Peyer's patch (tissue), 4 donors: ENCODE measurements around the gene FBXO36. TPM values are rescaled to one million over a fixed set of nuclear protein-coding genes. Genes with fewer than 3 reads are reported as not detected.

Source experiments
- DNase-seq, 3 donors: peaks; one replicate each; pipeline ENCODE4 v3.0.0-alpha.2; 2017 to 2019
- H3K27ac ChIP-seq, 4 donors: fragments of 200-600 bp; sonication (generic); one replicate each; pipeline ENCODE4 v1.5.1; 2016 to 2019
- H3K27me3 ChIP-seq, 2 donors: fragments of 200-600 bp; sonication (generic); one replicate each; pipeline ENCODE4 v1.5.1; 2019
- H3K36me3 ChIP-seq, 3 donors: fragments of 200-600 bp; sonication (generic); one replicate each; pipeline ENCODE4 v1.5.1; 2016 to 2019
- H3K4me1 ChIP-seq, 4 donors: fragments of 200-600 bp; sonication (generic); one replicate each; pipeline ENCODE4 v1.5.1; 2016 to 2019
- H3K4me3 ChIP-seq, 4 donors: fragments of 200-600 bp; sonication (generic); 1 replicate in 3 of 4; 2 replicates in 1 of 4; pipeline ENCODE4 v1.5.1; 2016 to 2019; ENCODE audit warnings: mild to moderate bottlenecking in 1 of 4
- H3K9me3 ChIP-seq, 4 donors: fragments of 200-600 bp; sonication (generic); one replicate each; pipeline ENCODE4 v1.5.1; 2016 to 2019; ENCODE audit warnings: mild to moderate bottlenecking in 1 of 4
- CTCF ChIP-seq, 6 experiments: fragments of 450-650 bp in 4 of 6; fragments of 200-600 bp in 2 of 6; sonication (generic) in 1 of 6; IDR thresholded peaks; one replicate each; pipeline ENCODE4 v1.5.1; 2017 to 2019; ENCODE audit warnings: antibody characterized with exemption in 6 of 6, mild to moderate bottlenecking in 3 of 6, moderate library complexity in 1 of 6
- POLR2A ChIP-seq, 2 donors: fragments of 450-650 bp; IDR thresholded peaks; one replicate each; pipeline ENCODE4 v1.5.1; 2017; ENCODE audit warnings: antibody characterized with exemption in 2 of 2, mild to moderate bottlenecking in 2 of 2, moderate library complexity in 2 of 2
- total RNA-seq, 4 donors: library from RNA; depleted of rRNA; stranded (reverse); fragments of >200 nt; gene quantifications; one replicate each; pipeline ENCODE4 v1.1.0, GENCODE V29; 2016

FBXO36 gene
- total RNA-seq, 4 donors from 2014 or later = 0.94 to 2.7 (median 2.6) TPM; not detected in 1

DNA sequence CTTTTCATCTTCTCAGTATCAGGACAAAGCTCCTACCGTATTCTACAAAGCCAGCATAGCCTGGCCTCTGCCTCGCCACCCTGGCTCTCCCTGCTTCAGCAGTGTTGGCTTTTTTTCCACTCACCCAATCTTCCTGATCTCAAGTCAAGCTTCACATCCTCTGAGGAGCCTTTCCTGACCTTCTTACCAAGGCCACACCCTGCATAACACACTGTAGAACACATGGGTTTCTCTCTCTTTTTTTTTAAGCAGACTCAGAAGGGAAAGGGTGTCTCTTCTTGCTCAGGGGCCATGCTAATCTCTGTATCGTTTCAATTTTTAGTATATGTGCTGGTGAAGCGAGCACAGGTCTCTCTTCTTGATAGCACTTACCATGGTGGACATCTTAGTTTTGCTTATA is 15.2 kb downstream of the FBXO36 start:
- H3K27me3 ChIP-seq = no peaks in the 10 kb centered on the region
- H3K9me3 ChIP-seq = no peaks in the 10 kb centered on the region
- no peak for DNase-seq
- H3K4me3 ChIP-seq = no peak overlapping the region
- TF ChIP-seq POLR2A (IDR thresholded peaks at IDR 0.05) (no peak), CTCF (IDR thresholded peaks at IDR 0.05) (no peak)
- no peak overlapping the region for H3K27ac ChIP-seq
- H3K36me3 ChIP-seq = no peaks in the 10 kb centered on the region
- no peaks in the 10 kb centered on the region for H3K4me1 ChIP-seq

- DNase-seq = no peak
- H3K36me3 ChIP-seq = no peaks in the 10 kb centered on the region
- no peak overlapping the region for H3K27ac ChIP-seq
- no peaks in the 10 kb centered on the region for H3K27me3 ChIP-seq
- TF ChIP-seq POLR2A (IDR thresholded peaks at IDR 0.05) = no peak
- no peak for TF ChIP-seq CTCF (IDR thresholded peaks at IDR 0.05)
- no peaks in the 10 kb centered on the region for H3K4me1 ChIP-seq
- H3K4me3 ChIP-seq = no peak overlapping the region
- no peaks in the 10 kb centered on the region for H3K9me3 ChIP-seq
Measured at GRCh38 chr2:229942671-229943070, 20.4 kb downstream of the FBXO36 start.

DNA sequence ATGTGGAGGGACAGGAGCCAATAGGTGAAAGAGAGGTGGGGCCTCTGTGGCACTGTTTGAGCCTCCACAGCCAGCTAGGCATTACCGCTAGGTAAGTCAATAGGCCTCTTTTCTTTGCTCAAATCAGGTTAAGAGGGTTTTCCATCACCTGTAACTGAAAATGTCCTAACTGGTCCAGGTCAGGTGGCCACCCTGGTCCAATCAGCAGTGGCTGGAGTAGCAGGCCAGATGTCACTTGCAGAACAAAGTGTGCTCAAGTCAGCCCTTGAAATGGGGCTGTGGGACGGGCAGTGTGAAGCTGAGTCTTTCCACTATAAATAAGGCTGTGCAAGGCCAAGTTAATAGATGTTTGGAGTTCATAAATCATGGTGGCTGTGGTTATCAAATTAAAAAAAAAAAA is 20.9 kb downstream of the FBXO36 start:
- H3K27ac ChIP-seq = no peak overlapping the region
- no peaks in the 10 kb centered on the region for H3K36me3 ChIP-seq
- no peaks in the 10 kb centered on the region for H3K4me1 ChIP-seq
- no peaks in the 10 kb centered on the region for H3K27me3 ChIP-seq
- no peak for TF ChIP-seq POLR2A (IDR thresholded peaks at IDR 0.05)
- TF ChIP-seq CTCF (IDR thresholded peaks at IDR 0.05) = no peak
- DNase-seq = no peak
- no peak overlapping the region for H3K4me3 ChIP-seq
- no peaks in the 10 kb centered on the region for H3K9me3 ChIP-seq

- no peak overlapping the region for H3K27ac ChIP-seq
- TF ChIP-seq CTCF (IDR thresholded peaks at IDR 0.05) (no peak), POLR2A (IDR thresholded peaks at IDR 0.05) (no peak)
- DNase-seq = no peak
- no peak overlapping the region for H3K4me3 ChIP-seq
- H3K9me3 ChIP-seq = no peaks in the 10 kb centered on the region
- no peaks in the 10 kb centered on the region for H3K4me1 ChIP-seq
- no peaks in the 10 kb centered on the region for H3K27me3 ChIP-seq
- H3K36me3 ChIP-seq = no peaks in the 10 kb centered on the region
Measured at GRCh38 chr2:229943770-229944449, 21.6 kb downstream of the FBXO36 start.

DNA sequence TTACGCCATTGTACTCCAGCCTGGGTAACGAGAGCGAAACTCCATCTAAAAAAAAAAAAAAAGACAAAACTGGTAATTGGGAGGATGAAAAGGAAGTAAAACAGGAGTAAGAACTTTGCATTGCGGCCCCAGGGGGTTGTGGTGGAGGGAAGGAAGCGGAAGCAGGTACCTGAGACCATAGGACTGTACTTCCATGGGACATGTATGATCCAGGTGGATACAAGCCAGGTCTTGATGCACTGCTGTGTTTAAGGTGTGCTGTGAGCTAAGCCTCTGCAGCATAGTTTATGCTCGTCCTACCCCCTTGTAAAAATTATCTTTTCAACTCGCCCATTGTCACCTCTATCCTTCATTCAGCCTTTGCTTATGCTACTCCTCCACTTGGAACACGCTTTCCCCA is 23.7 kb downstream of the FBXO36 start:
- no peak for DNase-seq
- TF ChIP-seq CTCF (IDR thresholded peaks at IDR 0.05) (no peak), POLR2A (IDR thresholded peaks at IDR 0.05) (no peak)

GRCh38 chr2:229947544-229947943 is 25.2 kb downstream of the FBXO36 start:
- H3K36me3 ChIP-seq = no peaks in the 10 kb centered on the region
- H3K27ac ChIP-seq = no peak overlapping the region
- H3K4me1 ChIP-seq = no peaks in the 10 kb centered on the region
- no peaks in the 10 kb centered on the region for H3K9me3 ChIP-seq
- no peak overlapping the region for H3K4me3 ChIP-seq
- no peak for DNase-seq
- H3K27me3 ChIP-seq = no peaks in the 10 kb centered on the region
- TF ChIP-seq CTCF (IDR thresholded peaks at IDR 0.05) (no peak), POLR2A (IDR thresholded peaks at IDR 0.05) (no peak)

More for the DNA sequence above, 23.7 kb downstream of the FBXO36 start:
- no peaks in the 10 kb centered on the region for H3K27me3 ChIP-seq
- H3K4me3 ChIP-seq = no peak overlapping the region
- H3K36me3 ChIP-seq = no peaks in the 10 kb centered on the region
- no peaks in the 10 kb centered on the region for H3K4me1 ChIP-seq
- H3K27ac ChIP-seq = no peak overlapping the region
- no peaks in the 10 kb centered on the region for H3K9me3 ChIP-seq
